ENCODE data around the gene NEK10. TPM values are rescaled to one million over a fixed set of nuclear protein-coding genes. Genes with fewer than 3 reads are reported as not detected.

Gene NEK10
- total RNA-seq, 2 experiments from 2014 or later = 0.29 to 0.58 TPM

DNA sequence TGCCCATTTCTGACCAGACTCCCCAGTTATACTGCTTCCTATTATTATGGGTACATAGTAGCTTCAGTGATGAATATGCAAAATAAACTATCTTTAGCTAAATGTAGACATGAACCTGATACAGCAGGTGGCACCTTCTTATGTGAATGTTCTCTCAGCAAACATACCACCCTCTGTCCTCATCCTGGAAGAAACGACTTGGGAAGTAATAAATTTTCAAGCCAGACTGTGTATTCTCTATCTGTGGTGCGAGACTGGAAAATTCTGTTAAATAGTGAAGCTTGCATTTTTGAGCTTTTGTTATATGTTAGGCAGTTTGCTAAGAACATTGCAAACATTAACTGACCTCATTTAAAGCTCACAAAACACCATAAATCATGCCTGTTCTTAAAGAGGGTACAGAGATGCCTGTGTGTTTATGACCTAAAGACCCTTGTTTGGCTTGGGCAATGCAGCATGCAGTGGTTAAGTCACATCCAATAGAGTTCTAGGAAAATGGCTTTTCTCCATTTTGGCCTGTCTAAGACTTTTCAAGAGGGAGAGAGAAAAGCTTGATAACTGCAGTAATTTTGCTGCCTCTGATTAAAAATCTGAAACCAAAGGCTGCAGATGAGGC is 287.1 kb downstream of the NEK10 start:
- H3K27ac Mint-ChIP-seq = no peak overlapping the region
- DNase-seq = no peak
- ATAC-seq = no peak
- TF ChIP-seq, protein P1, sequence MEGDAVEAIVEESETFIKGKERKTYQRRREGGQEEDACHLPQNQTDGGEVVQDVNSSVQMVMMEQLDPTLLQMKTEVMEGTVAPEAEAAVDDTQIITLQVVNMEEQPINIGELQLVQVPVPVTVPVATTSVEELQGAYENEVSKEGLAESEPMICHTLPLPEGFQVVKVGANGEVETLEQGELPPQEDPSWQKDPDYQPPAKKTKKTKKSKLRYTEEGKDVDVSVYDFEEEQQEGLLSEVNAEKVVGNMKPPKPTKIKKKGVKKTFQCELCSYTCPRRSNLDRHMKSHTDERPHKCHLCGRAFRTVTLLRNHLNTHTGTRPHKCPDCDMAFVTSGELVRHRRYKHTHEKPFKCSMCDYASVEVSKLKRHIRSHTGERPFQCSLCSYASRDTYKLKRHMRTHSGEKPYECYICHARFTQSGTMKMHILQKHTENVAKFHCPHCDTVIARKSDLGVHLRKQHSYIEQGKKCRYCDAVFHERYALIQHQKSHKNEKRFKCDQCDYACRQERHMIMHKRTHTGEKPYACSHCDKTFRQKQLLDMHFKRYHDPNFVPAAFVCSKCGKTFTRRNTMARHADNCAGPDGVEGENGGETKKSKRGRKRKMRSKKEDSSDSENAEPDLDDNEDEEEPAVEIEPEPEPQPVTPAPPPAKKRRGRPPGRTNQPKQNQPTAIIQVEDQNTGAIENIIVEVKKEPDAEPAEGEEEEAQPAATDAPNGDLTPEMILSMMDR (IDR thresholded peaks at IDR 0.05) = no peak
- H3K4me1 Mint-ChIP-seq (ENCODE audit: low read depth) = no peaks in the 10 kb centered on the region
- intact Hi-C loops (cut with micrococcal nuclease) = no loop called here
- ChIA-PET POLR2A (no interaction called here), CTCF (no interaction called here)
- H3K27me3 Mint-ChIP-seq = no peaks in the 10 kb centered on the region
- no peaks in the 10 kb centered on the region for H3K9me3 Mint-ChIP-seq
- H3K4me3 Mint-ChIP-seq = no peak overlapping the region
- H3K36me3 Mint-ChIP-seq (ENCODE audit: low read depth) = no peaks in the 10 kb centered on the region

DNA sequence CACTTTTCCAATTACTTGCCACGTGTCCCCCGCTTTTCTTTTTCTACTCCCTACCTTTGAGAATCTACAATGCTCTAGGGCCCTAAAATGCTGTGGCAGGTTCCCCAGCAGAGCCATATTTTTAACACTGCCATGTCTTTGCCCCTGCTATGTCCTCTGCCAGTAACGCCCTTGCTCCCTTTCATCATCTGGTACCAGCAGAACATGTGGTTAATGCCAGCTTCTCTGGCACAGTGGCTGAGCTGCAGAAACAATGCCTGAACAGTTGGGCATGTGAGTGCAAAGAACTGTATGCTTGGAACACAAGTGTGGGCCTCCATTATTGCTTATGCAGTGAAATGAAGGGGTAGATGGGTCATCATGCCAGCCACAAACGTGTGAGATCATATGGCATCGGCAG is 287.6 kb downstream of the NEK10 start:
- no peak for DNase-seq
- ChIA-PET POLR2A (no interaction called here), CTCF (no interaction called here)
- Mint-ChIP-seq H3K4me1 (ENCODE audit: low read depth) (no peaks in the 10 kb centered on the region), H3K9me3 (no peaks in the 10 kb centered on the region), H3K27me3 (no peaks in the 10 kb centered on the region), H3K27ac (no peak overlapping the region), H3K36me3 (ENCODE audit: low read depth) (no peaks in the 10 kb centered on the region), H3K4me3 (no peak overlapping the region)
- intact Hi-C loops (cut with micrococcal nuclease) = no loop called here
- TF ChIP-seq, protein P1 (IDR thresholded peaks at IDR 0.05) = no peak
- no peak for ATAC-seq

DNA sequence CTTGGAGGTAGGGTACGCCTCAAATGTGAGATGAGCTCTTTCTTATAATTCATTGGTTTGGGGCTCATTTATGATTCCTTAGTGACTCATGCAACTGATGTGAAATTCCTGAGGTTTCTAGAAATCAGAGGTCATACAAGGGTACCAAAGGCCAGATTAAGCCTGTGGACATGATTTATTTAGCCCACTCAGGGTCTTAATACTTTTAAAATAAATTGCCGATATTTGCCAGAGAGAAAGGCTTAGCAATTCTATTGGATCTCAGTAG is 289.0 kb downstream of the NEK10 start:
- no peaks in the 10 kb centered on the region for H3K4me1 Mint-ChIP-seq (ENCODE audit: low read depth)
- no peaks in the 10 kb centered on the region for H3K36me3 Mint-ChIP-seq (ENCODE audit: low read depth)
- no peak for DNase-seq
- ATAC-seq = no peak
- no peak overlapping the region for H3K4me3 Mint-ChIP-seq
- H3K9me3 Mint-ChIP-seq = no peaks in the 10 kb centered on the region
- TF ChIP-seq, protein P1 (IDR thresholded peaks at IDR 0.05) = no peak
- H3K27ac Mint-ChIP-seq = no peak overlapping the region
- H3K27me3 Mint-ChIP-seq = no peaks in the 10 kb centered on the region
- ChIA-PET CTCF (interaction anchor here (0.8 to 1.1 kb wide), 2 partner anchors 40 to 218 kb away, joined by 3 to 4 read pairs; no protein-coding TSS in a partner anchor), POLR2A (no interaction called here)
- intact Hi-C loops (cut with micrococcal nuclease) = no loop called here

DNA sequence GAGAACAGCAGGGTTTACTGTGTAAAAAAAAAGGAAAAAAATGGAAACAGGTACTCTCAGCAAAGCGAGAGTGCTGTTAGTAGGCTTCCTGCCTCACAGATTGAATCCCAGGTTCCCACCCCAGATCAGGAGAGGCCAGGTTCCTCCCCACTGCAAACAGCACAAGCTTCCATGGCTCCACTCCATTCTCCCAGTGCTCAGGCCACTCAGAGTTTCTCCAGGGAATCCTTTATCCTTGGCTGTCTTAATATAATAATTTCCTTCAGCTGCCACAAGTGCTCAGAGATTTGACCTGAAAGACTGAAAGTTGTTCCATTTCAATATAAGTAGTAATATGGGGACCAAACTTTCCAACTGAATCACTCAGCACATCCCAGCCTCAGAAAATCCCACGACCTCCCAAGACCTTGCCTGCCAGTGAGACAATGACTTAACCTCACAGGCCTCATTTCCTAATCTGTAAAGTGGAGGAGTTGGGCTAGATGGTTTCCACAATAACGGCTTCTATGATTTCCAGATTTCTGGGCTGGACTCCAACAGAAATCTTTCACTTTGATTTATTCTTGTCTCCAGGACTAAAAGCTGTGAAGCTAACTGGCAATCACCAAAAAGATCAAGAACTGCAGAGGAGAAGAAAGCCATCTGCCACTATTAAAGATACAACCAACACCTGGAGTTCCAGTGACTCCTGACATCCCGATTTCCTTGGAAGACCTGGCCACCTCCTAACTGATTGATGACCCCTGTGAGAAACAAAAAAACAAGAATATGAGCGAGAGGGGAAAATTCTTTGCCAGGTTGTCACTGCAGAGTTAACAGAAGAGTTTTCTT is 289.5 kb downstream of the NEK10 start:
- CTCF ChIA-PET = interaction anchor here (1.1 kb wide), 1 partner anchor 41 kb away, joined by 3 read pairs; no protein-coding TSS in a partner anchor
- Mint-ChIP-seq H3K4me1 (ENCODE audit: low read depth) (no peaks in the 10 kb centered on the region), H3K36me3 (ENCODE audit: low read depth) (no peaks in the 10 kb centered on the region), H3K27ac (no peak overlapping the region), H3K4me3 (no peak overlapping the region), H3K9me3 (no peaks in the 10 kb centered on the region), H3K27me3 (no peaks in the 10 kb centered on the region)
- DNase-seq (no peak), ATAC-seq (no peak)
- POLR2A ChIA-PET = no interaction called here
- TF ChIP-seq, protein P1 (IDR thresholded peaks at IDR 0.05) = no peak
- intact Hi-C loops (cut with micrococcal nuclease) = no loop called here

DNA sequence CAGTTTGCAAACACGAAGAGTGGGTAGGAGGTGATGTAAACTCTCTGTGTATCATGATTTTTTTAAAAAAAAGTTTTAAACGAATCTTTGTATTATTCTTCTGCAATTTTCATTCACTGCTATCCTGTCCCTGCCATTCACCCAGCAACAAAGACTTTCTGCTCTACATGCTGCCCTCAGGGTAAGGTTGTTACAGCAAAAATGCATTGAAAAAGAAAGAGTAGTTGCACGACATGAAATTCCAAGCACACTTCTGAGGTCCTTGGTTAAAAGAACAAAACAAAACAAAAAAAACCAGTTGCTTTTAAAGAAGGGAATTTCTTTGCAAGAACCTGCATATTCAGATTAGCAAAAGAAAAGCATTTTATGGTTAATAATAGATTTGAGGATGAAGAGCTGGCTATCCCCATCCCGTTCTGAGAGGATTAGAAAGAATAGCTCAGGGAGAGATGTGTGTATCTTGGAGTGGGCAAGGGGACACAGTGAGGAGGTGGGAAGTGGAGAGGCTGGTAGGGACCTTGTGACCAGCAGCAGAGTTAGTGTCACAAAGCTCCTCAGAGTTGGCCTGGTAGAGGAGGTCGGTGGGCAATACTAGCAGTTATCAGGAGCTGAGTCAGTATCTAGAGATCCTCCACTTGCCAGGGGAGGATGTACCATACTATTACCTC is 290.8 kb downstream of the NEK10 start:
- no peaks in the 10 kb centered on the region for H3K36me3 Mint-ChIP-seq (ENCODE audit: low read depth)
- H3K9me3 Mint-ChIP-seq = no peaks in the 10 kb centered on the region
- H3K4me1 Mint-ChIP-seq (ENCODE audit: low read depth) = no peaks in the 10 kb centered on the region
- no peak overlapping the region for H3K4me3 Mint-ChIP-seq
- no peak overlapping the region for H3K27ac Mint-ChIP-seq
- ChIA-PET CTCF (no interaction called here), POLR2A (no interaction called here)
- peaks cover 3% of the 10 kb centered on the region for H3K27me3 Mint-ChIP-seq
- DNase-seq (no peak), ATAC-seq (no peak)
- intact Hi-C loops (cut with micrococcal nuclease) = no loop called here
- TF ChIP-seq, protein P1 (IDR thresholded peaks at IDR 0.05) = no peak

All from activated CD8-positive, alpha-beta T cell treated with anti-CD3 and anti-CD28 coated beads for 36 hours (primary cell).